Suprapubic skin (tissue), 4 donors: Measurements from ENCODE around the gene WDR7.

Experiments
- EP300 ChIP-seq: sonication (generic); formaldehyde crosslinking; IDR thresholded peaks from one replicate; pipeline ENCODE4 v1.6.1; 2017; ENCODE audit warnings: antibody characterized with exemption
- POLR2A ChIP-seq, 2 donors: fragments of 450-650 bp; IDR thresholded peaks; one replicate each; pipeline ENCODE4 v1.6.1; 2017; ENCODE audit warnings: antibody characterized with exemption in 2 of 2, mild to moderate bottlenecking in 2 of 2, moderate library complexity in 2 of 2
- POLR2AphosphoS5 ChIP-seq, 3 donors: sonication (generic); formaldehyde crosslinking; IDR thresholded peaks; one replicate each; pipeline ENCODE4 v1.6.1; 2017; ENCODE audit warnings: antibody characterized with exemption in 3 of 3
- TF ChIP-seq, protein P1 (sequence below), 2 donors: fragments of 200-600 bp in 1 of 2; fragments of 450-650 bp in 1 of 2; sonication (generic) in 1 of 2; IDR thresholded peaks; one replicate each; pipeline ENCODE4 v1.5.1; 2016 to 2019; ENCODE audit warnings: antibody characterized with exemption in 2 of 2, mild to moderate bottlenecking in 1 of 2, moderate library complexity in 1 of 2

GRCh38 chr18:56884511-56884910, 233.4 kb downstream of the WDR7 start:
- TF ChIP-seq, protein P1, sequence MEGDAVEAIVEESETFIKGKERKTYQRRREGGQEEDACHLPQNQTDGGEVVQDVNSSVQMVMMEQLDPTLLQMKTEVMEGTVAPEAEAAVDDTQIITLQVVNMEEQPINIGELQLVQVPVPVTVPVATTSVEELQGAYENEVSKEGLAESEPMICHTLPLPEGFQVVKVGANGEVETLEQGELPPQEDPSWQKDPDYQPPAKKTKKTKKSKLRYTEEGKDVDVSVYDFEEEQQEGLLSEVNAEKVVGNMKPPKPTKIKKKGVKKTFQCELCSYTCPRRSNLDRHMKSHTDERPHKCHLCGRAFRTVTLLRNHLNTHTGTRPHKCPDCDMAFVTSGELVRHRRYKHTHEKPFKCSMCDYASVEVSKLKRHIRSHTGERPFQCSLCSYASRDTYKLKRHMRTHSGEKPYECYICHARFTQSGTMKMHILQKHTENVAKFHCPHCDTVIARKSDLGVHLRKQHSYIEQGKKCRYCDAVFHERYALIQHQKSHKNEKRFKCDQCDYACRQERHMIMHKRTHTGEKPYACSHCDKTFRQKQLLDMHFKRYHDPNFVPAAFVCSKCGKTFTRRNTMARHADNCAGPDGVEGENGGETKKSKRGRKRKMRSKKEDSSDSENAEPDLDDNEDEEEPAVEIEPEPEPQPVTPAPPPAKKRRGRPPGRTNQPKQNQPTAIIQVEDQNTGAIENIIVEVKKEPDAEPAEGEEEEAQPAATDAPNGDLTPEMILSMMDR (IDR thresholded peaks at IDR 0.05): no peak
- TF ChIP-seq POLR2AphosphoS5 (IDR thresholded peaks at IDR 0.05) (no peak), EP300 (no peak), POLR2A (IDR thresholded peaks at IDR 0.05) (no peak)
